Measurements from ENCODE around the gene PHKA2.

GRCh38 chrX:19007011-19007410 lies 23.1 kb upstream of the PHKA2 start:
- TF ChIP-seq CTCF (IDR thresholded peaks at IDR 0.05) (no peak), POLR2A (IDR thresholded peaks at IDR 0.05) (no peak), POLR2AphosphoS5 (IDR thresholded peaks at IDR 0.05) (no peak)
